GM21723 (cell line): ENCODE data around the gene AFG3L2.
A peak's percentile ranks its signal among the peaks of the same experiment; 100 is the strongest.
"Not testable (repeated sequence)": the region's sequence is repeated elsewhere in the genome, so short reads cannot be mapped to it uniquely, and the experiment has no call there.

ENCODE experiments used
- ATAC-seq: cut with Tn5 transposase; IDR thresholded peaks from one replicate; pipeline ENCODE4 v1.9.1; 2021; ENCODE audit warnings: mild to moderate bottlenecking, moderate library complexity; ENCODE audit not compliant: unreplicated experiment

The AFG3L2 gene

GRCh38 chr18:12397793-12398192, 20.8 kb upstream of the AFG3L2 start:
- no peak for ATAC-seq

GRCh38 chr18:12397254-12397653, 20.2 kb upstream of the AFG3L2 start:
- ATAC-seq, result no peak

DNA sequence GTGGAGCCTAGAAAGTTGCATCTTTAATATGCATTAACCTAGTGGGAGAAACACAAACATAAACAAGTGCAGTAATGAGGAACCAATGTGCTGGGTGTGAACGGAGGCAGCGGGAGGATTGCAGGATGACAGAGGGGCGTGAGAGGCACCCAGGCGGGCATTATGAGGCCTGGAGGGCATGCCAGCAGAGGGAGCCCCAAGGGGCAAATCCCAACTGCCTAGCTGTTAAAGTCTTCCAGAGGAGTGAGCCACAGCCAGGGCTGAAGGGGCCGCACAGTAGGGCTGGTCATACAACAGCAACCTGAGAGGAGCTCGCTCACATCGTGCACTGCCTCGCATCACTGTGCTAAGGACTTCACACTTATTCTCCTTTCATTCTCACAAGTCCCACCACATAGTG, 17.4 kb upstream of the AFG3L2 start:
- no peak for ATAC-seq

GRCh38 chr18:12393998-12394397, 17.0 kb upstream of the AFG3L2 start:
- no peak for ATAC-seq

GRCh38 chr18:12393510-12393909, 16.5 kb upstream of the AFG3L2 start:
- no peak for ATAC-seq

DNA sequence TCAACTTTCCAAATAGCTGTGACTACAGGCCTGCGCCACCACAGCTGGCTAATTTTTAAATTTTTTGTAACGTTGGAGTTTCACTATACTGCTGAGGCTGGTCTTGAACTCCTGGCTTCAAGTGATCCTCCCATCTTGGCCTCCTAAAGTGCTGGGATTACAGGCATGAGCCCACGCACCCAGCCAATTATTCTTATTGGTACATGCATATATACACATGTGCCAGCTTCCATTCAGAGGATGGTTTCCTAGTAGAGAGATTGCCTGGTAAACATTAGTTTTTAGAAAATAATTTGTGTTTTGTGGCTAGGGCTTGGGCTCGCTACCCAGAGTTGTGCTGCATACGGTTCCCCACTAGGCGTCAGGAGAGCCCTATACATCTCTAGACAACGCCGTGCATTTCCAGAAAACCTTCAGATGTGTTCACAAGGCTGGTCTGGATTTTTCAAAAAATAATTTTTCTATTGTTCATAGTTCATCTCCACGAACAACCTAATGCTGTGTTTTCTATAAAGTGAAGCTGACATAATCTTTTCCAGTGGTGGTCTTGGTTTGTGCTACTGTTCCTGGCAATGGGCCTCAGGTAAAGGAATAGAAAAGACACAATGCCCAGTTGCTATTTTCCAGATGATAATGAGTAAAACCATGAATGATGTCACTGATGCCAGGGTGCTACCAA, 14.6 kb upstream of the AFG3L2 start:
- peak; percentile 79 for ATAC-seq

GRCh38 chr18:12388442-12388841, 11.4 kb upstream of the AFG3L2 start:
- ATAC-seq, result no peak

- ATAC-seq, result no peak
Measured at GRCh38 chr18:12384261-12384660, 7.2 kb upstream of the AFG3L2 start.

DNA sequence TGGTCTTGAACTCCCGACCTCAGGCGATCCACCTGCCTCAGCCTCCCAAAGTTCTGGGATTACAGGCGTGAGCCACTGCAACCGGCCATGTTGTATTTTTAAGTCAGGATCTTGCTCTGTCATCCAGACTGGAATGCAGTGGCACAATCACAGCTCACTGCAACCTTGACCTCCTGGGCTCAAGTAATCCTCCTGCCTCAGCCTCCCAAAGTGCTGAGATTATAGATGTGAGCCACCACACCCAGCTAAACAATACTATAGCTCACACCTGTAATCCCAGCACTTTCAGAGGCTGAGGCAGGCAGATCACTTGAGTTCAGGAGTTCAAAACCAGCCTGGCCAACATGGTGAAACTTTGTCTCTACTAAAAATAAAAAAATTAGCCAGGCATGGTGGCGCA, 6.7 kb upstream of the AFG3L2 start:
- not testable (repeated sequence) for ATAC-seq

DNA sequence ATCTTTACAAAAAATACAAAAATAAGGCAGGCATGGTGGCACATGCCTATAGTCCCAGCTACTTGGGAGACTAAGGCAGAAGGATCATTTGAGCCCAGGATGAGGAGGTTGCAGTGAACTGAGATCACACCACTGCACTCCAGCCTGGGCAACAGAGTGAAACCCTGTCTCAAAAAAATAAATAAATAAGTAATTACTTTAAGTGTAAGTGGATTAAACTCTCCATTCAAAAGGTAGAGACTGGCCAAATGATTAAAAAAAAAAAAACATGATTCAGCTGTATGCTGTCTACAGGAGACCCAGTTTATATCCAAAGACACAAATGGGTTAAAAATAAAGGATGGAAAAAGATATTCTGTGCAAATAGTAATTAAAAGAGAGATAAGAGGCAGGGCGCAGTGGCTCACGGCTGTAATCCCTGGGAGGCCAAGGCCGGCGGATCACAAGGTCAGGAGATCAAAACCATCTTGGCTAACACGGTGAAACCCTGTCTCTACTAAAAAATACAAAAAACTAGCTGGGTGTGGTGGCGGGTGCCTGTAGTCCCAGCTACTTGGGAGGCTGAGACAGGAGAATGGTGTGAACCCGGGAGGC, 5.3 kb upstream of the AFG3L2 start:
- ATAC-seq, result not testable (repeated sequence)

DNA sequence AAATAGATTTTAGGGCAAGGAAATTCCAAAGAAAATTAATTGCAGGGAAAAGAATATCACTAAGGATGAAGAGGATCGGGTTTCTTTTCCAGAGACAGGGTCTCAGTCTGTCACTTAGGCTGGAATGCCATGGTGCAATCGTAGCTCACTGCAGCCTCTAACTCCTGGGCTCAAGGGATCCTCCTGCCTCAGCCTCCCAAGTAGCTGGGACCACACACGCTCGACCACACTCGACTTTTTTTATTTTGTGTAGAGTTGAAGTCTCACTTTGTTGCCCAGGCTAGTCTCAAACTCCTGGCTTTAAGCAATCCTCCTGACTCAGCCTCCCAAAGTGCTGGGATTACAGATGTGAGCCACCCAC, 1.2 kb upstream of the AFG3L2 start:
- ATAC-seq, result not testable (repeated sequence)

- peak; percentile 65 for ATAC-seq
Measured at GRCh38 chr18:12377556-12378197, 650 bp upstream of the AFG3L2 start.

- no peak for ATAC-seq
Measured at GRCh38 chr18:12376034-12376753, 833 bp downstream of the AFG3L2 start.

- no peak for ATAC-seq
Measured at GRCh38 chr18:12374401-12374800, 2.6 kb downstream of the AFG3L2 start.

DNA sequence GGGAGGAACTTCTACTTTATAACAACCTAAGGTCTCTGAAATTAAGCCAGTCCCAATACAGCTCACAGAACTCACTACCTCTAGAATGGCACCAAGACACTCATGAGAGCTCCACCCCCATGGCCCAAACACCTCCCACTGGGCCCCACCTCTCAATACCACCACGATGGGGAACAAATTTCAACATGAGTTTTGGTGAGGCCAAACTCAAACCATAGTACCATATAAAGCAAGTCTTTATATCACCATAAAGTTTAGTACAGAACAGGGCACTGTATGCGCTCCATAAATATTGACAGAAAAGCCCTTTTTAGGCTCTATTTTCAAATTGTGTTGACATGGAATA, 3.3 kb downstream of the AFG3L2 start:
- ATAC-seq, result no peak

DNA sequence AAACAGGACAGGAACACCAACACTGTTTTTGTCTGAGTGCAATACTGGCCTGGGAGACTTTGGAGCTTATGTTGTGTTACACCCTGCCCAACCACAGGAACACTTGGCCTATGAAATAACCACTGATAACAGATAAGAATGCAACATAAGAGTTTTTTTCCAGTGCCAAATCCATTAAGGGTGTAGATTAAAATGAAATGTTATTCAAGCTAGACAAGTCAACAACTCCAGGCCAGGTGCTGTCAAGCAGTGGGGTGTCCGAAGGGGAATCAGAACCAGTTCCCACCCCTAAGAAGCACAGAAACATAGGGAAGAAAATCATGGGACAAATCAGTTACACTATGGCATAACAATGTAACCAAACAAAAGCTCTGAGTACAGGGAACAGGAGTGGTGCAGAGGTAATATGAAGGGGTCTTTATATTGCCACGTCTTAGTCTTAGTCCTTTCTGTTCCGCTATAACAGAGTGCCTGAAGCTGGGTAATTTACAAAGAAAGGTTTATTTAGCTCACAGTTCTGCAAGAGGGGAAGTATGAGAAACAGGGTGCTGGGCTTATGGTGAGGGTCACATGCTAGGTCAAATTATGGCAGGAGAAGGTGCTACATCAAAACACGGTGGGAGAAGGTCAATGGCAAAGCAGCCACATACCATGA, 3.8 kb downstream of the AFG3L2 start:
- no peak for ATAC-seq

GRCh38 chr18:12372406-12372805, 4.6 kb downstream of the AFG3L2 start:
- no peak for ATAC-seq

DNA sequence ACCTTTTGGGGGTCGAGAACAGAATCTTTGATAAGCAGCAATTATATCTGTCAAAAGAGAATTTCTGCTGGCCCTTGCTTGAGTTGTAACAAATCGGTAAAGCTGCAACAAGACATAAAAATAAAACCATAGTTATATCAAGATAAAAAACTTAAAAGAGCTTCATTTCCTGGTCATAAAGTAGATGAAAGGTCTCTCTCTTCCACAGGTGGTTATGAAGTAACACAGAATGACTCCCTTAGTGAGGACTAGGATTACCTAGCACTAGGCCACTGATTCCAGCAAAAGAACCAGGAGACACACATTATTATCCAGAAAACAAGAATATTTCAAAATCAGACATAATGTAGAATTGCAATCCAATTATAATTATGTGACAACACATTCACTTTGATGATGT, 5.4 kb downstream of the AFG3L2 start:
- ATAC-seq, result no peak

DNA sequence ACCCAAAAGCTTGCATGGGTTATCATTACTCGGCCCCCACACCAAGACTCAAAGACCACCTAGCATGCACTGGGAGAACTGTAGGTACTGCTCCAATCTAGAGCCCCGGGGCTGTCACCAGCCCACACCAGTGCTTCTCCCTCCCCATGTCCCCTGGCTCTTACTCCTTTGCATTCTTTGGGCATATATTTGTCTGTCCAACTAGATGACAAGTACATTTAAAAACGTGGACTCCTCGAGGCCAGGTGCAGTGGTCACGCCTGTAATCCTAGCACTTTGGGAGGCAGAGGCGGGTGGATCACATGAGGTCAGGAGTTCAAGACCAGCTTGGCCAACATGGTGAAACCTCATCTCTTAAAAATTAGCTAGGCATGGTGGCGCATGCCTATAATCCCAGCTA, 7.8 kb downstream of the AFG3L2 start:
- ATAC-seq, result no peak

DNA sequence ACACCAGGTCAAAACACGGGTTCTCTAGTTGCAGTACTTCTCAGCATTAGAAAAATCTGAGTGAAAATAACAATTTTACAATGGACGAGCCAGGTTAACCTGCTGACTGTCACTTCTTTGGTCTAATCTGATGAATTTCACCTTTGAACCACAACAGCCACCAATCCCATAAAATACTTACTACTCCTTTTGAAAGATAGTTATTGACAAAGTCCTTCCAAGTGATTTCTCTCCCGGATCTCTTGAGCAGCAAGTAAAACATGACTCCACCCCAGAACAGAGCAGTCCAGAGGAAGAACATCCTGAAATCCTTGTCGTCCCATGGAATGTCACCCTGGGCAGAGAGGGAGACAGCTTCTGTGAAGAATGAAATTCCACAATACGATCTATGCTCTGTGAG, 10.2 kb downstream of the AFG3L2 start:
- ATAC-seq, result no peak

GRCh38 chr18:12366379-12366778, 10.6 kb downstream of the AFG3L2 start:
- ATAC-seq, result no peak
